ENCODE results near the gene FARS2. TPM values are rescaled to one million over a fixed set of nuclear protein-coding genes. Genes with fewer than 3 reads are reported as not detected.

Gene FARS2
- total and polyA plus RNA-seq, 9 of the 15 experiments (the other 6 are each of a cell fraction or from before 2014, with no cell fraction given): 16.5 to 62.2 (median 27.0) TPM

GRCh38 chr6:5516036-5516435 lies 254.7 kb downstream of the FARS2 start (continued):
- TF ChIP-seq ZMIZ1 (IDR thresholded peaks at IDR 0.05; ENCODE audit: low read depth in 2 of 2, low read length in 2 of 2): no peak
- TF ChIP-seq SRSF3 (IDR thresholded peaks at IDR 0.05; ENCODE audit: insufficient read depth, low read length): no peak
- no peak for TF ChIP-seq ZFP1 (CRISPR knock-in tag; IDR thresholded peaks at IDR 0.05)
- no peak for TF ChIP-seq ZNF644 (tag; IDR thresholded peaks at IDR 0.05; ENCODE audit: low read depth)
- TF ChIP-seq MXD1 (CRISPR knock-in tag; IDR thresholded peaks at IDR 0.05; ENCODE audit: borderline replicate concordance, poor library complexity, severe bottlenecking): no peak

GRCh38 chr6:5517796-5518195 lies 256.5 kb downstream of the FARS2 start:
- Histone ChIP-seq H3K36me3 (ENCODE audit: control insufficient read depth, insufficient read depth, low read length) (no peaks in the 10 kb centered on the region), H3K4me2 (ENCODE audit: insufficient read depth, low read length) (no peak overlapping the region), H4K20me1 (replicated peaks; ENCODE audit: control insufficient read depth, insufficient read depth, low read length) (no peaks in the 10 kb centered on the region), H3K4me3 (no peak overlapping the region), H3K27me3 (ENCODE audit: control insufficient read depth in 2 of 2, insufficient read depth in 2 of 2, low read length in 2 of 2) (no peaks in the 10 kb centered on the region), H3K9me3 (replicated peaks; ENCODE audit: control insufficient read depth, insufficient read depth, low read depth, low read length) (no peaks in the 10 kb centered on the region), H3K4me1 (replicated peaks in 1 of 2; ENCODE audit: control insufficient read depth in 2 of 2, insufficient read depth in 2 of 2, low read length in 2 of 2) (peaks cover 0 to 10% of the 10 kb centered on the region in 2 experiments; a peak in 4 of 5 replicates), H2AFZ (ENCODE audit: low read depth, low read length) (no peak overlapping the region), H3K79me2 (ENCODE audit: control insufficient read depth, insufficient read depth, low read length) (no peaks in the 10 kb centered on the region), H3K27ac (ENCODE audit: extremely low read depth, low read depth, low read length) (no peak overlapping the region), H3K9ac (ENCODE audit: insufficient read depth in 1 of 2, low read depth in 2 of 2, low read length in 2 of 2) (no peak overlapping the region), H3K9me1 (ENCODE audit: control insufficient read depth, insufficient read depth, low read length) (no peaks in the 10 kb centered on the region)
- TF ChIP-seq BRD4 (IDR thresholded peaks at IDR 0.05) (no peak), CXXC5 (CRISPR knock-in tag; IDR thresholded peaks at IDR 0.05) (no peak)
- POLR2A ChIA-PET: no interaction called here
- CTCF ChIA-PET (ENCODE audit: low intra/inter-chr PET ratio): no interaction called here
- intact Hi-C loops (cut with micrococcal nuclease) (no loop called here), in situ Hi-C loops (cut with MboI) (no loop called here)
- no TSS peak for BruUV-seq (replicated peaks)
- WGBS (ENCODE audit: insufficient coverage, low coverage, missing lambda C conversion rate): 89% methylated on average over 2 of the region's 2 CpGs
- no peak for ATAC-seq
- FAIRE-seq: no peak
- no peak for DNase-seq (ENCODE audit: extremely low read depth in 1 of 4, low spot score in 3 of 4)
